Gastroesophageal sphincter (tissue), 3 donors: ENCODE measurements around the gene SOX5.
"Not testable (repeated sequence)": the region's sequence is repeated elsewhere in the genome, so short reads cannot be mapped to it uniquely, and the experiment has no call there.

Experiments
- CTCF ChIP-seq, 4 experiments: fragments of 200-600 bp in 2 of 4; fragments of 450-650 bp in 2 of 4; sonication (generic) in 1 of 4; IDR thresholded peaks; one replicate each; pipeline ENCODE4 v1.5.1; 2017 to 2019; ENCODE audit warnings: antibody characterized with exemption in 4 of 4, mild to moderate bottlenecking in 2 of 4, moderate library complexity in 2 of 4
- POLR2A ChIP-seq, 2 donors: fragments of 450-650 bp; IDR thresholded peaks; one replicate each; pipeline ENCODE4 v1.6.1; 2017; ENCODE audit warnings: antibody characterized with exemption in 2 of 2, mild to moderate bottlenecking in 2 of 2, moderate library complexity in 1 of 2

GRCh38 chr12:23491029-23491428 lies 458.4 kb downstream of the SOX5 start:
- not testable (repeated sequence) for TF ChIP-seq CTCF, POLR2A (IDR thresholded peaks at IDR 0.05)
